Astrocyte (in vitro differentiated cells and primary cell): ENCODE results near the gene CCDC85B.

ENCODE experiments used
- EZH2 ChIP-seq: IDR thresholded peaks from 2 replicates; pipeline ENCODE4 v1.6.1; 2012; ENCODE audit warnings: mild to moderate bottlenecking, low read length, inconsistent platforms; ENCODE audit not compliant: insufficient read depth
- TF ChIP-seq, protein P1 (sequence below): IDR thresholded peaks from 2 replicates; pipeline ENCODE4 v1.5.1; 2011; ENCODE audit warnings: low read depth, mild to moderate bottlenecking, inconsistent platforms, low read length, moderate library complexity; ENCODE audit not compliant: insufficient read depth

DNA sequence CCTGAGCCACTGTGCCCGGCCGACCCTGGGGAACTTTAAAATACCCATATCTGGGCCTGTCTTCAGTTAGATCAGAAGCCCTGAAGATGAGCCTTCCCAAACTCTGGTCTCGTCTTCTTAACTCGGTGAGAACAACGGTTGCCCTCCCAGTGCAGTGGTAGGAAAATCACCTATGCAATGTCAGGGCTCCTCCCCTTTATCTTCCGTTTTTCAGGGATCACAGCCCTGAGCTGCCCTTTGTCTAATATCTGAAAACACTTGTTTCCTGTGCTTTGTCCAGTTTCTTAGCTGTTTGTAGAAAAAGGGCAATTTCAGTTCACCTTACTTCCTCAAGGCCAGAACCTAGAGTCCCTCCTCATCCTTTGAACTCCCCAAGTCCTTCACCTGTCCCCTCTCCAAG is 38.2 kb downstream of the CCDC85B start:
- TF ChIP-seq, protein P1, sequence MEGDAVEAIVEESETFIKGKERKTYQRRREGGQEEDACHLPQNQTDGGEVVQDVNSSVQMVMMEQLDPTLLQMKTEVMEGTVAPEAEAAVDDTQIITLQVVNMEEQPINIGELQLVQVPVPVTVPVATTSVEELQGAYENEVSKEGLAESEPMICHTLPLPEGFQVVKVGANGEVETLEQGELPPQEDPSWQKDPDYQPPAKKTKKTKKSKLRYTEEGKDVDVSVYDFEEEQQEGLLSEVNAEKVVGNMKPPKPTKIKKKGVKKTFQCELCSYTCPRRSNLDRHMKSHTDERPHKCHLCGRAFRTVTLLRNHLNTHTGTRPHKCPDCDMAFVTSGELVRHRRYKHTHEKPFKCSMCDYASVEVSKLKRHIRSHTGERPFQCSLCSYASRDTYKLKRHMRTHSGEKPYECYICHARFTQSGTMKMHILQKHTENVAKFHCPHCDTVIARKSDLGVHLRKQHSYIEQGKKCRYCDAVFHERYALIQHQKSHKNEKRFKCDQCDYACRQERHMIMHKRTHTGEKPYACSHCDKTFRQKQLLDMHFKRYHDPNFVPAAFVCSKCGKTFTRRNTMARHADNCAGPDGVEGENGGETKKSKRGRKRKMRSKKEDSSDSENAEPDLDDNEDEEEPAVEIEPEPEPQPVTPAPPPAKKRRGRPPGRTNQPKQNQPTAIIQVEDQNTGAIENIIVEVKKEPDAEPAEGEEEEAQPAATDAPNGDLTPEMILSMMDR, result no peak
- no peak for TF ChIP-seq EZH2
